Heart right ventricle (tissue), 16 donors: Measurements from ENCODE around the gene CD96. TPM values are rescaled to one million over a fixed set of nuclear protein-coding genes. Genes with fewer than 3 reads are reported as not detected.

Source experiments
- ATAC-seq, 8 donors: fragments of 200-7000 bp; cut with Tn5 transposase; one replicate each; pipeline ENCODE4 v1.9.1; 2020; ENCODE audit warnings: mild to moderate bottlenecking in 8 of 8, moderate library complexity in 8 of 8, moderate number of reproducible peaks in 1 of 8
- DNase-seq, 2 donors: peaks; one replicate each; pipeline ENCODE4 v3.0.0-alpha.2; 2020
- H3K27ac ChIP-seq, 10 donors: fragments of 200-600 bp; sonication (generic) in 2 of 10; one replicate each; pipeline versions ENCODE4 v1.5.0 to v1.8.0; 2020 to 2022; ENCODE audit warnings: mild to moderate bottlenecking in 3 of 10
- H3K27me3 ChIP-seq, 7 donors: fragments of 200-600 bp; one replicate each; pipeline ENCODE4 v1.8.0; 2021 to 2022; ENCODE audit warnings: mild to moderate bottlenecking in 2 of 7
- H3K36me3 ChIP-seq, 9 donors: fragments of 200-600 bp; sonication (generic) in 1 of 9; one replicate each; pipeline versions ENCODE4 v1.5.0 to v1.8.0; 2020 to 2022; ENCODE audit warnings: mild to moderate bottlenecking in 2 of 9
- H3K4me1 ChIP-seq, 9 donors: fragments of 200-600 bp; sonication (generic) in 1 of 9; one replicate each; pipeline versions ENCODE4 v1.5.0 to v1.8.0; 2020 to 2022; ENCODE audit warnings: mild to moderate bottlenecking in 4 of 9
- H3K4me3 ChIP-seq, 10 donors: fragments of 200-600 bp; sonication (generic) in 2 of 10; one replicate each; pipeline versions ENCODE4 v1.5.0 to v1.8.0; 2020 to 2022; ENCODE audit warnings: mild to moderate bottlenecking in 7 of 10, moderate library complexity in 2 of 10
- H3K9me3 ChIP-seq, 11 donors: fragments of 200-600 bp in 10 of 11; sonication (generic) in 2 of 11; one replicate each; pipeline versions ENCODE4 v1.5.0 to v1.8.0; 2013 to 2022; ENCODE audit warnings: mild to moderate bottlenecking in 2 of 11, control low read depth in 1 of 11, moderate library complexity in 1 of 11
- WGBS, 2 donors: extraction: QIAGEN DNeasy Blood & Tissue Kit; methylation state at CpG; one replicate each; pipeline ENCODE4 v1.1.7; 2013; ENCODE audit warnings: inconsistent platforms in 1 of 2; 5-methylcytosine and 5-hydroxymethylcytosine counted together
- intact Hi-C, 10 donors: fragments of 100-400 bp; cut with DNase I; formaldehyde crosslinking; loops; one replicate each; pipeline versions ENCODE4 v1.11.1 to v1.14.2; 2022
- polyA plus RNA-seq, 2 donors: library from polyadenylated mRNA; stranded (reverse); fragments of 200-250 nt; gene quantifications; one replicate each; pipeline ENCODE4 v1.2.3, GENCODE V29; 2013
- total RNA-seq, 10 donors: library from RNA; stranded (reverse); fragmentation: NEBNext Ultra II Directional in 3 of 10; extraction: Animal tissue kit (Norgen Biotek cat#: 25700) in 3 of 10; gene quantifications; one replicate each; pipeline versions ENCODE4 v1.2.1 to v1.2.4, GENCODE V29; 2021 to 2023
- TF ChIP-seq, protein P1 (sequence below), 9 donors: fragments of 200-600 bp; sonication (generic) in 2 of 9; IDR thresholded peaks; one replicate each; pipeline versions ENCODE4 v1.5.0 to v1.8.0; 2021 to 2022; ENCODE audit warnings: antibody characterized with exemption in 9 of 9, mild to moderate bottlenecking in 5 of 9, moderate library complexity in 1 of 9
- donor health status: Arrhythmogenic right ventricular cardiomyopathy.
- donor health status: ischemic (EF 13 %, LVEDD 7.1; RV severe dilation, severe dysfunction).
- donor health status: healthy with polysubstance abuse.
- donor health status: DM: no; HTN: yes; CAD: no.
- donor health status: DM: no; HTN: no; CAD: no.
- donor health status: ischemic (EF 25% LVEDD 6.9; RV normal size, moderate dysfunction).
- donor health status: ischemic (EF 25% LVEDD 5.7; RV mildly dilated, moderate dysfunction).
- donor health status: healthy.
- donor health status: DM: yes; HTN: yes; CAD: no.
- donor health status: Ischemic cardiomyopathy.
- donor health status: ischemic (EF 35%, LVEDD 5.7; RV mildly dilated, moderate dysfunction).
- donor health status: nonischemic (EF 11% LVEDD 7.7; RV severe dilation, severe dysfunction).
- donor health status: DM: yes; HTN: yes; CAD: no.
- donor health status: PGD.
- donor health status: ischemic (EF 29% LVEDD 5.4; RV normal size, mild dysfunction).
- donor health status: nonischemic (EF 23%, LVEDD 6.1; RV moderate dilation, normal function).

Gene CD96
- total and polyA plus RNA-seq, 12 donors: 0.07 to 6.2 (median 0.28) TPM

DNA sequence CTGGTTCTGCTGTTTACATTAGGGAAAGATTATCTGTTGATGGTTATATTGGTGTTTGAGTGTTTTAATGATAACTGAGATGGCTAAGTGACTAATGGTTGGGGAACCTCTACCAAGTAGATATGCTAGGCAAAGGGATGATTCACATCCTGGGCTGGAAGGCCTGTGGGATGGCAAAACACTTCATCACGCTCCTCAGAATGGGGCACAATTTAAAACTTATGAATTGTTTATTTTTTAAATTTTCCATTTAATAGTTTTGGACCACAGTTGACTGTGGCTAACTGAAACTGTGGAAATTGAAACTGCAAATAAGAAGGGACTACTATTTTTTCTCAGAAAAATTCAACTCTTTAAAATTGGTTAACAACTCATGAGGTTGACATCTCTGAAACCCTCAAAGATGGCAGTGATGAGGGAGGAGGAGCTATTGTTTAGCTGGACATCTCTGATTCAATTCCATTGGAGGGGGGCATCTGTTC is 153.7 kb downstream of the CD96 start:
- no peak for ATAC-seq
- 67 to 79% methylated on average over 1 of the region's 1 CpG for WGBS, 2 donors
- Histone ChIP-seq H3K27ac (no peak overlapping the region), H3K4me1 (peaks cover 0 to 10% (median 0%) of the 10 kb centered on the region in 9 donors), H3K4me3 (no peak overlapping the region), H3K36me3 (no peaks in the 10 kb centered on the region), H3K27me3 (no peaks in the 10 kb centered on the region), H3K9me3 (no peaks in the 10 kb centered on the region)
- intact Hi-C loops: no loop called here
- TF ChIP-seq, protein P1, sequence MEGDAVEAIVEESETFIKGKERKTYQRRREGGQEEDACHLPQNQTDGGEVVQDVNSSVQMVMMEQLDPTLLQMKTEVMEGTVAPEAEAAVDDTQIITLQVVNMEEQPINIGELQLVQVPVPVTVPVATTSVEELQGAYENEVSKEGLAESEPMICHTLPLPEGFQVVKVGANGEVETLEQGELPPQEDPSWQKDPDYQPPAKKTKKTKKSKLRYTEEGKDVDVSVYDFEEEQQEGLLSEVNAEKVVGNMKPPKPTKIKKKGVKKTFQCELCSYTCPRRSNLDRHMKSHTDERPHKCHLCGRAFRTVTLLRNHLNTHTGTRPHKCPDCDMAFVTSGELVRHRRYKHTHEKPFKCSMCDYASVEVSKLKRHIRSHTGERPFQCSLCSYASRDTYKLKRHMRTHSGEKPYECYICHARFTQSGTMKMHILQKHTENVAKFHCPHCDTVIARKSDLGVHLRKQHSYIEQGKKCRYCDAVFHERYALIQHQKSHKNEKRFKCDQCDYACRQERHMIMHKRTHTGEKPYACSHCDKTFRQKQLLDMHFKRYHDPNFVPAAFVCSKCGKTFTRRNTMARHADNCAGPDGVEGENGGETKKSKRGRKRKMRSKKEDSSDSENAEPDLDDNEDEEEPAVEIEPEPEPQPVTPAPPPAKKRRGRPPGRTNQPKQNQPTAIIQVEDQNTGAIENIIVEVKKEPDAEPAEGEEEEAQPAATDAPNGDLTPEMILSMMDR (IDR thresholded peaks at IDR 0.05): no peak
- no peak for DNase-seq

DNA sequence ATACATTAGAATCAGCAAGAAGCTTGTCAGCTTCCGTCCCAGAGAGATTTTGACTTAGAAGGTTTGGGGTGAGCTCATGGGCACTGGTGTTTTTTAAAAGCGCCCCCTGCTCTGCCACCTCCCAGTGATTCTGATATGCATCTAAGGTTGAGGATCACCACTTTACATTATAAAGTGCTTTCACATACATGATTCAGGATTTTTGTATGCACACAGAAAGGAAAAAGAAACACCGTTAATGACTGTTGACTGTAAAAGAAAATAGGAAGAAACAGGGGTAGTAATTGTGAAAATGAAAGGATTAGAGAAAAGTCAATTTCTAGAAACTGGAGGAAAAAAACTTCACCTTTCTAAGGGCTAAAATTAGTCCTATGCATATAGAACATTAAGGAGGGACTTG is 158.1 kb downstream of the CD96 start:
- no peak overlapping the region for H3K4me3 ChIP-seq
- ATAC-seq (no peak), DNase-seq (no peak)
- intact Hi-C loops: no loop called here
- no peak overlapping the region for H3K27ac ChIP-seq
- TF ChIP-seq, protein P1 (IDR thresholded peaks at IDR 0.05): no peak
- WGBS, 2 donors: 65 to 82% methylated on average over 3 of the region's 3 CpGs
- H3K4me1 ChIP-seq: peaks cover 0 to 10% (median 0%) of the 10 kb centered on the region in 9 donors
- H3K36me3 ChIP-seq: no peaks in the 10 kb centered on the region
- H3K27me3 ChIP-seq: no peaks in the 10 kb centered on the region
- no peaks in the 10 kb centered on the region for H3K9me3 ChIP-seq

DNA sequence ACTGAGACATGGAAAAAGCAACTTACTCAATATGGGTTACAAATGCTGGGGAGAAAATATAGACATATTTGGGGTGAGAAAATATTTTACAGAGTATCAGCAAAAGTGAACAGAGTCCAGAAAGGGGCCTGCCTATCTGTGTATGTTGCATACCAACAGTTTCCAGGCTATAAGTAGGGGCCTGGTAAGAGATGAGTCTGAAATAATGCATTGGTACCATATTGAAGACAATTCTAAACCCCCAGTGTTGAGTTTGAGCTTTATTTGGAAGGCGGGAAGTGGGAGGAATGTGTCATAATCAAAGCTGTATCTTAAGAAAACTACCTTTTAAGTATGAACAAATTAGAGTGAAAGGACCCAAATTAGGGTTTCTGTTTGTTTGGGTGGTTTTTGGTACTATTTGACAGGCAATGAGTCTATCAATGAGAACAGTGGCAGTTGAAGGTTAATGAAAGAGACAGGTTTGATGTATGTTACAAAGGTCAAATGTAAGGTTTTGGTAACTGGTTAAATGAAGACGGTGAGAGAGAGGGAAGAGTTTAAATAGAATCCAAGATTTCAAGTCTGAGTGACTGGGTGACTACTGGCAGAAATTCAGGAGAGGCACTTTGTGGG is 159.4 kb downstream of the CD96 start:
- no peak for DNase-seq
- Histone ChIP-seq H3K27ac (no peak overlapping the region), H3K36me3 (no peaks in the 10 kb centered on the region), H3K27me3 (no peaks in the 10 kb centered on the region), H3K4me1 (no peaks in the 10 kb centered on the region), H3K9me3 (no peaks in the 10 kb centered on the region), H3K4me3 (no peak overlapping the region)
- intact Hi-C loops: no loop called here
- no peak for ATAC-seq
- TF ChIP-seq, protein P1 (IDR thresholded peaks at IDR 0.05): no peak
- 78 to 87% methylated on average over 2 of the region's 2 CpGs for WGBS, 2 donors

Other genes with a start within 250 kb of the CD96 start
- gene ZBED2, start 53.1 kb downstream of the CD96 start, total RNA-seq: under 1 TPM in 1 of 10 donors, not detected in 9; 0.83 TPM
- gene ZBED2, start 53.1 kb downstream of the CD96 start, polyA plus RNA-seq: not detected
- gene PLCXD2, start 132.5 kb downstream of the CD96 start, total RNA-seq: 10 to 100 TPM in 2 of 10 donors, 1 to 10 TPM in 7, under 1 TPM in 1; 0.96 to 19.7 (median 3.2) TPM
- gene PLCXD2, start 132.5 kb downstream of the CD96 start, polyA plus RNA-seq: 1 to 10 TPM; 2.4 to 3.6 TPM